Measurements from ENCODE around the gene ACP2.

Gene ACP2

DNA sequence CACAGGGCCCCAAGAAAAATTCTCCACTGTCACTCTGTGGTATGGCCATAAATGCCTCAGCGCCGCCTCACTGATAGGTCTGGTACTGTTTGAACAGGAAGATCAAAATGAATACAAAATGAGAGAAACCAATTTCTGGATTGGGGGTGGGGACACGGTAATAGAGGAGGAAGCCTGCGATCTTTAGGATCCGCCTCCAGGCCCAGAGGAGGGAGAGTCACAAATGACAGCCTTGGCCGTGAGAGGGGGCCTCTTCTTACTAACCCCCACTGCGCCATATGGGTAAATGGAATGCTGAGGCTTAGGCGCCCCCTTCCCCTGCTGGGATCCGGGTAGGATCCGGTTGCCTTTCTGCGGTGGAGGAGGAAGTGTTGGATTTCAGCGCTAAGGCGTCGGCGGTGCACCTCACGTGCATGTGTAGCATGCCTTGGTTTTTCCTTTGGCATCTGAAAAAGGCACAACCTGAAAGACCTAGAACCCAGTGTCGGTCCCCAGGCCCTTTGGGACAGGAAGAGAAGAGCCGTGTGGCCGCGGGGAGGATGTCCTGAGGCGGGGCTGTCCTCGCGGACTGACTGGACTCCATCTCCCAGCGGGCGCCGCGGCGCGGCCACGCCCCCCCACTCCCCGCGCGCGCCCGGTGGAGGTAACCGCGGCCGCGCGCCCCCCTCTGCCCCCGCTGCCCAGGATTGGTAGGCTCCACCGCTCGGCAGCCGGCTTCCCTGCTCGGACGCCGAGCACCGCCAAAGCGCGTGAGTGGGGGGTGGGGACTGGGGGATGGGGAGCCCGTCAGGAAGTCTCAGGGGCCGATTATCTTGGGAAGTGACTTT lies 20.6 kb upstream of the ACP2 start:
- in situ Hi-C loops (cut with HindIII; ENCODE audit: low sequenced_read_pairs), result no loop called here

DNA sequence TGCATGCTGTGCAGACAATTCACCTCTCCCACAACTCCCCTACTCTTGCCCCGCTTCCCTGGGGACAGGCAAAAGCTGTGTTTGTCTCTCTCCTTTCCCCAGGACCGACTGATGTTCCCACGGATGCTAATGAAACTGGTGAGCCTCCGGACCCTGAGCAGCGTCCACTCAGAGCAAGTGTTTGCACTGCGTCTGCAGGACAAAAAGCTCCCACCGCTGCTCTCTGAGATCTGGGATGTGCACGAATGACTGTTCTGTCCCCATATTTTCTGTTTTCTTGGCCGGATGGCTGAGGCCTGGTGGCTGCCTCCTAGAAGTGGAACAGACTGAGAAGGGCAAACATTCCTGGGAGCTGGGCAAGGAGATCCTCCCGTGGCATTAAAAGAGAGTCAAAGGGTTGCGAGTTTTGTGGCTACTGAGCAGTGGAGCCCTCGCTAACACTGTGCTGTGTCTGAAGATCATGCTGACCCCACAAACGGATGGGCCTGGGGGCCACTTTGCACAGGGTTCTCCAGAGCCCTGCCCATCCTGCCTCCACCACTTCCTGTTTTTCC lies 19.9 kb upstream of the ACP2 start:
- in situ Hi-C loops (cut with HindIII; ENCODE audit: low sequenced_read_pairs), result no loop called here

DNA sequence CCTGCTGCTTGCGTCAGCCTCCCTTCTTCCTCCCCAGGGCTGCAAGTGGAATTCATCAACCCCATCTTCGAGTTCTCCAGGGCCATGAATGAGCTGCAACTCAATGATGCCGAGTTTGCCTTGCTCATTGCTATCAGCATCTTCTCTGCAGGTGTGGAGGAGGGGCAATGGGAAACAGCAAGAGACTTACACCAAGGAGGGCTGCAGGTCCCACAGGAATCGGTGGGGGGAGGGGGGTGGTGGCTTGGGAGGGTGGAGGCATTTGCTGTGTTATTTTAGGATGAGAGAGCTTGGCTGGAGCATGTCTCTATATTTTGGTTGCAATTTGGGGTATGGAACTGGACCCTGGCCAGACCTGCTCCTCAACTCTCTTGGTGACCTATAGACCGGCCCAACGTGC lies 19.3 kb upstream of the ACP2 start:
- in situ Hi-C loops (cut with HindIII; ENCODE audit: low sequenced_read_pairs), result no loop called here

DNA sequence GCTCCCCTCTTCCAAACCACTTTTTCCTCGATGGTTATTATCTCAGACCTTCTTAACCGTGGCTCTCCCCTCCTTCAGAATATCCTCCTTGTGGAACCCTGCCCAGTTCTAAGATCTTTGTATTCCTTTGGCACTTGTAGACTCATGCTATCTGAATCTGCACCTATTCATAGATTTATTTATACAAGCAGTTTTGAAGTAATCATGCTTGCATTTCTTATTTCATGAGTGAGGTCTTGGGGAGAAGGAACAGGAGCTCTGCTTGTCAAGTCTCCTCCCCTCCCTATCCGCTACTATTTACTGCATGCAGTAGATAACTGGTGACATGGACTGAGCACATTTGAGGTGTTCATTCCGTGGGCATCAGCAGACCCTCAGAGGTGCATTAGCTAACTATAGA lies 15.9 kb upstream of the ACP2 start:
- in situ Hi-C loops (cut with HindIII; ENCODE audit: low sequenced_read_pairs), result no loop called here

DNA sequence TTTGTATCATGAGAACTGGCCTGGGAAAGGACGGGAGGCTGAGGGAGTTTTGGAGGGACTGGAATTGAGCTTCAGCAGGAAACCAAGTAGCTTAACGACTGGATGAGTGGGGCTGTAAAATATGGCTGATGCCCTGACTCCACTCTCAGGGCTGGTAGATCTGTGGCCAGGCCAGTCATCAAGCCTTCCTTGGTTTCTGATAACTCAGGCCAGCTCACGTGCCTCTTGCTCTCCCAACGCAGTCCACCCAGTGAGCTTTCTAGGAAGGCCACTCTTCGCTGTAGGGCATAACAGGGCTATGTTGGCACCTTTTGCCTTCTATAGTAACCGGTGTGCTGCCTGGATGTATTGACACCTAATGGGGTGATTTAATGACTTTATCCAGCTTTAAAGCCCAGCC lies 15.5 kb upstream of the ACP2 start:
- in situ Hi-C loops (cut with HindIII; ENCODE audit: low sequenced_read_pairs), result no loop called here

DNA sequence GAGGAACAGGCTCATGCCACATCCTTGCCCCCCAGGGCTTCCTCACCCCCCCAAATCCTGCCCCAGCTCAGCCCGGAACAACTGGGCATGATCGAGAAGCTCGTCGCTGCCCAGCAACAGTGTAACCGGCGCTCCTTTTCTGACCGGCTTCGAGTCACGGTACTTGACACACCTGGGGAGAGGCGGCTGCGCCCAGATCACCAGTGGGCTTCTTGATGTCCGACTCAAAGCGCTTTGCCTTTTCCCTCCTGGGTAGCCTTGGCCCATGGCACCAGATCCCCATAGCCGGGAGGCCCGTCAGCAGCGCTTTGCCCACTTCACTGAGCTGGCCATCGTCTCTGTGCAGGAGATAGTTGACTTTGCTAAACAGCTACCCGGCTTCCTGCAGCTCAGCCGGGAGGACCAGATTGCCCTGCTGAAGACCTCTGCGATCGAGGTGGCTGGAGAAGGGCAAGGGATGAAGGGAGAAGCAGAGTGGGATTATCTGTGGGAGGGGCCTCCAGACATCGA lies 12.7 kb upstream of the ACP2 start:
- in situ Hi-C loops (cut with HindIII; ENCODE audit: low sequenced_read_pairs), result no loop called here

DNA sequence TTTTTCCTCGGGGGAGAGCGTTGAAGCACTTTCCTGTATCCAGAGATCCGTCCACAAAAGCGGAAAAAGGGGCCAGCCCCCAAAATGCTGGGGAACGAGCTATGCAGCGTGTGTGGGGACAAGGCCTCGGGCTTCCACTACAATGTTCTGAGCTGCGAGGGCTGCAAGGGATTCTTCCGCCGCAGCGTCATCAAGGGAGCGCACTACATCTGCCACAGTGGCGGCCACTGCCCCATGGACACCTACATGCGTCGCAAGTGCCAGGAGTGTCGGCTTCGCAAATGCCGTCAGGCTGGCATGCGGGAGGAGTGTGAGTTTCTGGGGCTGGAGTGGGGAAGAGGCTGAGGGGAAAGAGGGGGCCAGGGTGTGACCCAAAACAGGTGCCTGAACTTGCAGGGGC lies 11.8 kb upstream of the ACP2 start:
- in situ Hi-C loops (cut with HindIII; ENCODE audit: low sequenced_read_pairs), result no loop called here

DNA sequence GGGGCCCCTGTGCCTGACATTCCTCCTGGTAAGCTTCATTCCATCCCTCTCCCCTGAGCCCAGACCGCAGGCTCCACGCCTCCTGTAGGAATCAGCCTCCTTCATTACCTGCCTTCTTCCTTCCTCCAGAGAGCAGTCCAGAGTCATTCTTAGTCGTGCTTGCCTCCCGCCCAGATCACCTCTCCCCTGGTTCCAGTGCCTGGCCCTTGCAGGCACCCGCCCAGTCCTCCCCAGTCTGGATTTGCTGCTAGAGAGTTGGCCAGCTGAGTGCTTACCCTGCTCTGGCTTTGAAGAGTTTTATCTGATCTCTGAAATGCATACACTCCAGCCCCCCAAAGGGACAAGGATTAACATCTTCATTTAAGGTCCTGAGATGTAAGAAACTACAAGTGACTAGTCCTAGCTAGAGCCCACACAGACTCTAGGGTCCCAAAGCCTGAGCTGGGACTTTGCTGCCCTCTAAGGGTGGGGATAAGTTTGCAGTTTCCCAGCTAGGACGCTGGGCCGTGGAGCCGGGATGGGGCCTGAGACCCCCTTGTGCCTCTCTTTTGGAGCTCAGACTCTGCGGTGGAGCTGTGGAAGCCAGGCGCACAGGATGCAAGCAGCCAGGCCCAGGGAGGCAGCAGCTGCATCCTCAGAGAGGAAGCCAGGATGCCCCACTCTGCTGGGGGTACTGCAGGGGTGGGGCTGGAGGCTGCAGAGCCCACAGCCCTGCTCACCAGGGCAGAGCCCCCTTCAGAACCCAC lies 10.8 kb upstream of the ACP2 start:
- in situ Hi-C loops (cut with HindIII; ENCODE audit: low sequenced_read_pairs), result loop anchor here (5.0 kb wide), 1 partner anchor 107 kb away; no protein-coding TSS in a partner anchor

DNA sequence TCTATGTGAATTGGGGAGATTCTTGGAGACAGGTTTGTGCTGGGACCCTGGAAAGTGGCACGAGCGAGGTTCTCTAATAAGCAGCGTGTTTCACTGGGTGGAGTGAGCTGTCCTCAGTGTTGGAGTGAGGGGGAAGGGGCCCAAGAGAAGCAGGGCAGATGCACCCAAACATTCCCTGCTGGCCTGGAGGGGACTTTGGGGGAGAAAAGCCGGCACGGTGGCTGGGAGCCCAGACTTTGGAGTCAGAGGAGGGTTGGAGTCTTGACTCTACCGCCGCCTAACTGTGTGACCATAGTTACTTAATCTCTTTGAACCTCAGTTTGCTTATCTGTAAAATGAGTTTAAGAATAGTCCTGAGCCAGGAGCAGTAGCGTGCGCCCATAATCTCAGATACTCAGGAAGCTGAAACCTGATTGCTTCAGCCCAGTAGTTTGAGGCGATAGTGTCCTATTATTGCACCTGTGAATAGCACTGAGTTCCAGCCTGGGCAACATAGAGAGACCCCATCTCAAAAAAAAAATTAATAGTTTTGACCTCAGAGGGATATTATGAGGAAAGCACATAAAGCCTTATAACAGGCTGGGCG lies 9.8 kb upstream of the ACP2 start:
- in situ Hi-C loops (cut with HindIII; ENCODE audit: low sequenced_read_pairs), result loop anchor here (5.0 kb wide), 1 partner anchor 106 kb away; no protein-coding TSS in a partner anchor

DNA sequence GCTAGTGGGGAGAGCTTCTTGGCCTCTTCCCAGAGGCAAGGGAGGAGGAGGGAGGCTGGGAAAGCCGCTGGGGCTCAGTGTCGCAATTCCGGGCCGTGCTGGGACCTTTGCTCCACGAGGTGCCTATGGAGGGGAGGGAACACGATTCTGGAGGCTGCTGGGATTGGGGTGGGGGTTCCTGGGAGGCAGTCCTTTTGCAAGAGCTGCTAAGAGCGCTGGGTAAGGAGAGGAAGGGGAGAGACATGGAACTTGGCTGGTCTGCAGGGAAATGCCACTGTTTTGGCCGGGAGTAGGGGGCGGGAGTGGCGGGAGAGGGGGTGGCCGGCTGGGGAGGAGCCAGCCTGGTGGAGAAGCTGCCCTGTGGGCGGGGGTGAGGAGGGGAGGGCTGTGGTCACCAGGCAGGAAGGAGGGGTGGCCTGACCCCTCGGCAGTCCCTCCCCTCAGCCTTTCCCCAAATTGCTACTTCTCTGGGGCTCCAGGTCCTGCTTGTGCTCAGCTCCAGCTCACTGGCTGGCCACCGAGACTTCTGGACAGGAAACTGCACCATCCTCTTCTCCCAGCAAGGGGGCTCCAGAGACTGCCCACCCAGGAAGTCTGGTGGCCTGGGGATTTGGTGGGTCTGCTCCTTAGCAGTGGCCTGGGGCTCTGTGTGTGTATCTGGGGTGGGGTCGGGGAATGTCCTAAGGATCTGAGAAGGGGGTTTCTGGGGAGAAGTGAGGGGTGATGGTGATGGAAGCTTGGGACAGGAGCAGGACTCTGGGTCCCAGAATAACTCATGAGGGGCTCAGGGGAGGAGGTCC lies 9.1 kb upstream of the ACP2 start, which contains the start of gene NR1H3:
Gene NR1H3, plus strand, starts transcription at position 480 of the 800 bp plus-strand sequence. CDS start 1,221 bp downstream, outside the sequence.
- in situ Hi-C loops (cut with HindIII; ENCODE audit: low sequenced_read_pairs), result loop anchor here (5.0 kb wide), 1 partner anchor 105 kb away; no protein-coding TSS in a partner anchor

DNA sequence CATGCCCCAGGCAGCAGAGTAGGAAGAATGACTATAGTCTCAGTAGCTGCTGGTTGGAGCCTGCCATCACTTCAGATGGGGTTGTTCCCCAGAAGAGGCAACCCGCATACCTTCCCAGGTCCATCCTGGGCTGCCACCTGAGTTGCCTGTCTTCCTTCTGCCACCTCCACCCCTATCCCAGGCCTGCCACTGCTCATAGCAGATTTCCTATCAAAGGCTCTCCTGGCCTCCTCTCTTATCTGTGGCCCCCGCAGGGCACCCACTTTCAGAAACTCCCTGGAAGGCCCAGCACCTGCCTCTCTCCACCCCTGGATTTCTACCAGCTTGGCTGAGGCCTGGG lies 8.5 kb upstream of the ACP2 start:
- in situ Hi-C loops (cut with HindIII; ENCODE audit: low sequenced_read_pairs), result loop anchor here (5.0 kb wide), 1 partner anchor 105 kb away; no protein-coding TSS in a partner anchor

DNA sequence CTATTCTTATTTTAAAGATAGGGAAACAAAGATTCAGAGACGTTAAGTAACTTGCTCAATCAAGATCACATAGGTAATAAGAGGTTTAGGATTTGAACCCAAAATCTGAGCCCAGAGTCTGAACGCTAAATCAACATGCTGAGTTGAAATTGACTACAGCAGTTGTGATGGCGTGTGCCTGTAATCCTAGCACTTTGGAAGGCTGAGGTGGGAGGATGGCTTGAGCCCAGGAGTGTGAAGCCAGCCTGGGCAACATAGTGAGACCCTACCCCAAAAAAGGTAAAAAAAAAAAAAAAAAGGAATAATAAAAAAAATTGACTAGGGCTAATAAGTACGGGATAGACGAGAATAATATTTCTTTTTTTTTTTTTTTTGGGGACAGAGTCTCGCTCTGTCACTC lies 7.8 kb upstream of the ACP2 start:
- in situ Hi-C loops (cut with HindIII; ENCODE audit: low sequenced_read_pairs), result loop anchor here (5.0 kb wide), 1 partner anchor 104 kb away; no protein-coding TSS in a partner anchor

DNA sequence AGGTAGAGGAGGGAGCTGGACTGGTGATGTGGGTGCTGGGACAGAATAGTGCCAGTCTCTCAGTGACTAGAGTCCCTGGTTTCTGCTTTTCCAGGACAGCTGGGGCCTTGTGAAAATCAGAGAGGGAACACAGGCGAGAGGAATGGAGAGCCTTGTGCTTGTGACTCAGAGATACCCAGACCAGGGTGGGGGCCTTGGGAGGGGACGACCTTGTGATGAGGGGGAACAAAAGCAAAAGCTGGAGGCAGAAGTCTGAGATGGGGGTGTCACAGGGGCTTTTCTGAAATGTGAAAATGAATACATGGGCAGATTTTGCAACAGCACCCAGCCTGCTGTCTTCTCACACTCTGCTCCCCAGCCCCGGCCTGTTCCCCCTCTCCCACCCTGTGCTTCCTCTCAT lies 5.8 kb upstream of the ACP2 start:
- in situ Hi-C loops (cut with HindIII; ENCODE audit: low sequenced_read_pairs), result no loop called here

DNA sequence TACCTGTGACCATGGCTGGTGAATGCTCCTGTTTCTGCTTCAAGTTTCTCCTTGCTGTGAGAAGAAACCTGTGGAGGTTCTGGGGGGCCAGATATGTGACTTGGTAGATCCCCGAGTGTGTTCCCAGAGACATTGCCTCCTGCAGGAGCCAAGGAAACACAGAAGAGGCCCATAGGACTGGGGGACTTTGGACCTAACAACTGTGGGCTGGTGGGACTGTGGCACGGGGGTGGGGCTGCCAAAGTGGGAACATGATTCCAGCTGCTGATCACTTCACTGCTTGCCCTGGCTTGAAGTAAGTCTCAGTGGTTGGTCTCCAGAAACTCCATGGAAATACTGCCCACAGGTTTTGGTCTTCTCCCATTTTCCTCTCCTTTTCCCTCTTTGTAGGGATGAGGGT lies 5.0 kb upstream of the ACP2 start:
- in situ Hi-C loops (cut with HindIII; ENCODE audit: low sequenced_read_pairs), result no loop called here

DNA sequence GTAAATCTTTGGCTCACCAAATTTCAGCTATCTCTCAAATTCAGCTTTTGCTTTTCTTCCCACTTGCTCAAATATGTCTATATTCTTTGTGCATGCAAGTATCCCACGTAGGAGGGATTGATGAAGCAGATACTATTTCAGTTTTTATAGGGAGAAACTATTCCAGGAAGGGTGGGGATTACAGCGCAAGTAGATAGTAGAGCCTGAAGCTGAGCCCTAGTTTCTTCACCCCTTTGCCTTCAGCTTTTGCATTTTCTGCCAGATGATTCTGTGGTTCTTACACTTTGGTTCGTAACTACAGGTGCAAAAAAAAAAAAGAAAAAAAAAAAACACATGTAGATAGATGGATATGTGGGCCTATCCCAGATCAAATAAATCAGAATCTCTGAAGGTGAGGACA lies 3.1 kb upstream of the ACP2 start:
- in situ Hi-C loops (cut with HindIII; ENCODE audit: low sequenced_read_pairs), result no loop called here

DNA sequence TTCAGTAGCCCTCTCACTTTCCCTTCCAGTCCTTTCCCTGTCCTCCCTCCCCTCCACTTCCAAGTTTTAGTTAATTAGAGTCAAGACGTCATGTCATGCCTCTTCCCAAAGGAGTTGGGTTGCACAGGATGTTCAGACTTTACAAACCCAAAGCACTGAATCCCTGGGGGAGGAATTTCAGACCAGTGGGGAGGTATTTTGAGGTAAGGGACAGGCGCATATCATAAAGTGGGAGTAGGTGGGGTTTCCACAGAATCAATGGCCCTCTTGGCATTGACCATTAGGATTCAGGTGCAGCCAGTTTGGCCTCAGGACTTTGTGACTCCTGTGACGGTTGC lies 733 bp upstream of the ACP2 start:
- in situ Hi-C loops (cut with HindIII; ENCODE audit: low sequenced_read_pairs), result no loop called here

DNA sequence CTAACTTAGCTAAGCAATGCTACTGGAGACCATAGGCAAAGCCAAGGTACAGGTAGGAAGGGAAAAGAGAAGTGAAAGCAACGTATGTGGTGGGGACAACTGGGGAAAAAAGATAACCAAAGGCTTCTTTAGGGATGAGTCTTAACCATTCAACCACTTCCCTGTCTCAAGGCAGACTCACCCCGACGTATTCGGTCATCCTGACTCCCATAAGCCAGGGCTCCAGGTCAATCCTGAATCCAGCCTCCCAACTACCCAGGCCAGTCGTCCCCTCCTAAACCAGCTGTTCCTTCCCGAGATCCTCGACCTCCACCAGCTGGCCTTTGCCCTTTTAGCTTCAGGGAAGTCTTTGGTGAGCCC lies 330 bp downstream of the ACP2 start:
- in situ Hi-C loops (cut with HindIII; ENCODE audit: low sequenced_read_pairs), result no loop called here

DNA sequence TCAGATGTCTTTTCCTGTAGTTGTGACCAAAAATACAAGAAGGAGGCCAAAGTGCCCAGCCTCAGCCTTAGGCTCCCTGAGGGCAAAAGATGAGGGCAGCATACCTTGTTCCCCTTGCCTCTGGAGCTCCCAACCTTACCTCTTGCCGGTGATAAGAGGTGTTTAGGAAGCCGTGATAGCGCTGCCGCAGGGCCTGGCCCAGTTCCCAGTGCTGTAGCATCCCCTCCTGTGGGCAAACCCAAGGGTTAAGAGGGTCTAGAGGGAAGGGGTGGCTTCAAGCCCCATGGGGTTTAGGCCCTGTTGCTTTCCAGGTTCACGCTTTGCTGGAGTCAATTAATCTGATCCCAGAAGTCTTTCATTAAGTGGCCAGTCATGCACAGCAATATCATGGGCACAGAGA lies 1.1 kb downstream of the ACP2 start:
- in situ Hi-C loops (cut with HindIII; ENCODE audit: low sequenced_read_pairs), result no loop called here

DNA sequence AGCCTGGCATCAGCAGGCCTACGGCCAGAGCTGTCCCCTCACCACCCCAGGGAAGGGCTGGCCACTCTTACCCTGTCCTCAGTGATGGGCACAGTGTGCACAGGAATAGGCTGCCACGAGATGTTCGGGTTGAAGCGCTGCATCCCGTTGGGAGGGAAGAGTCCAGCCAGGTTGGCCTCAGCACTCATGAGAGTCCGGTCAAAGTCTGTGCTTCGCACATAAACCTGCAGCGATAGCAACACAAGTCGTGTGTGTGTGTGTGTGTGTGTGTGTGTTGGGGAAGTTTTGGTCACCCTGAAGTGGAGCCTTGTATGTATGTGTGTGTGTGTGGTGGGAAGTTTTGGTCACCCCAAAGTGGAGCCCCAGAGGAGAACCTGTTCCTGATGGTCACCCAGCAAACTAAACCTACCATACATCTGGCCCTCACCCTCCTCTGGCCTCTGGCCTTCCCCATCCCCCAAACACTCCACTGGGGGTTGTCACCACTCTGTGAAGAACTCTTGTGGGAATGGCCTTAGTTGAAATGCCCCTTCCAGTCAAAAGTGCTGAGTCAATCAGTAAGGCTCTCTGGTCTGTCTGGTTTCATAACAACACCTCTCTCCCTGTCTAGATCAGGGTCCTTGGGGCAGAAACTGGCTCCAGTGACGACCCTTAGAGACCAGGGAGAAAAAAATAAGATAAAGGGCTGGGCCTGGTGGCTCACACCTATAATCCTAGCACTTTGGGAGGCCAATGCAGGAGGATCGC lies 2.8 kb downstream of the ACP2 start:
- in situ Hi-C loops (cut with HindIII; ENCODE audit: low sequenced_read_pairs), result no loop called here

All from endothelial cell of hepatic sinusoid (primary cell).